Kasumi-1 (cell line): ENCODE data around the gene C15orf61.
A peak's percentile ranks its signal among the peaks of the same experiment; 100 is the strongest.

Experiments
- DNase-seq, 2 experiments: peaks; one replicate each; lab custom pipeline; 2025; lab: John Stamatoyannopoulos, UW

Gene C15orf61

GRCh38 chr15:67512933-67513714 is 7.8 kb upstream of the C15orf61 start:
- DNase-seq, result no peak

GRCh38 chr15:67515090-67515489 is 5.8 kb upstream of the C15orf61 start:
- DNase-seq, result no peak

- DNase-seq, result no peak
Observed at GRCh38 chr15:67515557-67515956, 5.4 kb upstream of the C15orf61 start.

GRCh38 chr15:67520321-67521028 is 456 bp upstream of the C15orf61 start:
- peak in 1 of 2 experiments; percentile 65 for DNase-seq

GRCh38 chr15:67521783-67522568 is 1.0 kb downstream of the C15orf61 start:
- DNase-seq, result peak; percentile 37 to 59

- DNase-seq, result no peak
Observed at GRCh38 chr15:67523330-67523729, 2.4 kb downstream of the C15orf61 start.

DNA sequence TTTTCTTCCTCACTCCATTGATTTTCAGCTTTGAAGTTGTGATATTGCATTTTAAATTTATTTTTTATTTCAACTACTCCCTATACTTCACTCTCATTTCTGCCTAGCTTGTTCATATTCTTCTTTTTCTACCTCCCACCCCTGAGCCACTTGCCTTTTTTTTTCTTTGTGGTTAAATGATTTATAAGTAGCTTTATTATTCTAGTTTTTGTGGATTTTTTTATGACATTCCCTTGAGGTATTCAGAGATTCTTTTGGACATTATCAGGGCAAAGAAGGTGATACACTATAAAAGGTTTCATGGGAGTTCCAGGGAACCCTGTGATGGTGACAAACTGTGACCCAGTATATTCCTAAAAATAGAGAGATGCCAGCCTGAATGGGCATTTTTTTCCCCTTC is 3.3 kb downstream of the C15orf61 start:
- no peak for DNase-seq

DNA sequence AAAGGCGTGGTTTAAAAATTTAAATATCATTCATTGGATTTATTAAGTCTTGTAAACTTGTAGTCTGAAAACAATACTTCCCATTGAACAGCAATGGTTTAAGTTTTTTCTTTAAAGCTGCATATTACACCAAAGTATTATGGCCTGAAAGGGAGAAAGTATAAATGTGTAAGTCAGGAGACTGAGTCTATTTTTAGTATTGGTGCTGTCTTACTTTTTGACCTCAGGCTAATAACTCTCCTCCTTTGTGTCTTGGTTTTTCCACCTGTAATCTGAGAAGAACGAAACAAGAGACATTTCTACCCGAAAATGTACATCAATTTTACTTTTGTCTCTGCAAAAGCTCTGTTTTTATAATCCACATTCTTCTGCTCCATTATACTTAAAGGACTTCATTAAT is 7.6 kb downstream of the C15orf61 start:
- DNase-seq, result no peak

GRCh38 chr15:67531379-67531914 is 10.5 kb downstream of the C15orf61 start:
- no peak for DNase-seq

DNA sequence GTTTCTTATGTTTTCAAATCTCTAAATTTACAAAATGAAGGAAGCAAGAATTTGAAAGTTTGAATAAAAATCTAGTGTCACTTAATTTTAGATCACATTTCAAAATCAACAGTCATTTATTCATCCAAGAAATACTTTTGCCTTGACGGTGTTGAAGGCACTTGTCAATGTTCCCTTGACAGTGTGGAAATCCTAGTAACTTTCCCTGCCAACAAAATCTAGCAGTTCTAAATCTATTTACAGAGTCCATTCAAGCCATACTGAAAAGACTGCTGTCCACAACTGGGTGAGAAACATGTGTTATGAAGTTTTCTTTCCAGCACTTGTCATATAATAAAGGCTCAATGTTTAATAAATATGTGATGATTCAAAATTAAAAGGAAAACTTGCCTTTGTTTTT is 12.9 kb downstream of the C15orf61 start:
- no peak for DNase-seq

- DNase-seq, result no peak
Observed at GRCh38 chr15:67534360-67534759, 13.4 kb downstream of the C15orf61 start.

GRCh38 chr15:67537771-67538170 is 16.8 kb downstream of the C15orf61 start:
- DNase-seq, result no peak

- peak; percentile 59 to 64 for DNase-seq
Observed at GRCh38 chr15:67542420-67543347, 21.8 kb downstream of the C15orf61 start, which contains the start of gene MAP2K5. Gene MAP2K5 (plus strand): TSS chr15:67542703. CDS start chr15:67543336, 633 bp downstream.

GRCh38 chr15:67543348-67543718 is 22.4 kb downstream of the C15orf61 start:
- DNase-seq, result no peak

DNA sequence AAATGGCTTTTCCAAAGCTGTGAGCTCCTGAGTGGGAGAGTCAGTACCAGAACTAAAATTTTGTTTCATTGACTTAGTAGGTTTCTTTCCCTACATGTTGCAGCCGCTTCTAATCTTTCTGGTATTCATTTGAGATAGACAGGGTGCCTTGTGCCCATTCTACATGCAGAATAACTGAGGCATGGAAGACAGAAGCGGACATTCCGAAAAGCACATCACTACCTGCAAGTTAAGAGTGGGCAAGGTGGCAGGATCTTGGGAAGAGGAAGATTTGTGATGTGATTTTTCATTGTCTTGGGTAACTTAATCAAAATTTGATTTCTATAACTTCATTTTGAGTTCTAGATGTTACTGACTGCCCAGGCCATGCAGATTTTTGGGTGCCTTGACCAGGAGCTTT is 23.5 kb downstream of the C15orf61 start:
- DNase-seq, result no peak

- no peak for DNase-seq
Observed at GRCh38 chr15:67545864-67546263, 24.9 kb downstream of the C15orf61 start.

DNA sequence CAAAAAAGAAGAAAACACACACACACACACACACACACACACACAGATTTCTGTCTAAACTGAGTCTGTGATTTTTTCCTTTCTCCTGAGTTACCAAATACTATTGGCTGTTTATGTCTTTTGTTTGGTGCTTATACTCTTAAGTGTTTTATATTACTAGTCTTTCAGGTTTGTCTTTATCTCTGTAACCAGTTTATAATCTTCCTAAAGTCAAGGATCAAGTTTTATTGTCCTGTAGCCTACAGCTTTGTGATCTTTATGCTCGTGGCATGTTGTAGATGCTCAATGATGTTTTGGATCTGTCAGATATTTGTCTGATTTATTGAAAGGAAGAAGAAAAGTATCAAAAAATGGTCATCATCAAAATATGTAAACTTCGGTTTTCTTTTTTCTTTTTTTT is 26.1 kb downstream of the C15orf61 start:
- no peak for DNase-seq

- no peak for DNase-seq
Observed at GRCh38 chr15:67547836-67548235, 26.9 kb downstream of the C15orf61 start.

GRCh38 chr15:67548236-67548852 is 27.4 kb downstream of the C15orf61 start:
- DNase-seq, result no peak

GRCh38 chr15:67548862-67549651 is 28.1 kb downstream of the C15orf61 start:
- DNase-seq, result no peak
